Gastroesophageal sphincter (tissue), 3 donors: Measurements from ENCODE around the gene WDR73.

Experiments used
- CTCF ChIP-seq, 4 experiments: fragments of 200-600 bp in 2 of 4; fragments of 450-650 bp in 2 of 4; sonication (generic) in 1 of 4; IDR thresholded peaks; one replicate each; pipeline ENCODE4 v1.5.1; 2017 to 2019; ENCODE audit warnings: antibody characterized with exemption in 4 of 4, mild to moderate bottlenecking in 2 of 4, moderate library complexity in 2 of 4
- POLR2A ChIP-seq, 2 donors: fragments of 450-650 bp; IDR thresholded peaks; one replicate each; pipeline ENCODE4 v1.6.1; 2017; ENCODE audit warnings: antibody characterized with exemption in 2 of 2, mild to moderate bottlenecking in 2 of 2, moderate library complexity in 1 of 2
- POLR2AphosphoS5 ChIP-seq: sonication (generic); formaldehyde crosslinking; IDR thresholded peaks from one replicate; pipeline ENCODE4 v1.6.1; 2017; ENCODE audit warnings: antibody characterized with exemption

GRCh38 chr15:84616235-84616634 is 37.8 kb downstream of the WDR73 start:
- no peak for TF ChIP-seq CTCF (IDR thresholded peaks at IDR 0.05)
- no peak for TF ChIP-seq POLR2AphosphoS5
- peak in 1 of 2 donors; percentile 7 for TF ChIP-seq POLR2A (IDR thresholded peaks at IDR 0.05)
